ENCODE results near the gene COL15A1.

The COL15A1 gene

DNA sequence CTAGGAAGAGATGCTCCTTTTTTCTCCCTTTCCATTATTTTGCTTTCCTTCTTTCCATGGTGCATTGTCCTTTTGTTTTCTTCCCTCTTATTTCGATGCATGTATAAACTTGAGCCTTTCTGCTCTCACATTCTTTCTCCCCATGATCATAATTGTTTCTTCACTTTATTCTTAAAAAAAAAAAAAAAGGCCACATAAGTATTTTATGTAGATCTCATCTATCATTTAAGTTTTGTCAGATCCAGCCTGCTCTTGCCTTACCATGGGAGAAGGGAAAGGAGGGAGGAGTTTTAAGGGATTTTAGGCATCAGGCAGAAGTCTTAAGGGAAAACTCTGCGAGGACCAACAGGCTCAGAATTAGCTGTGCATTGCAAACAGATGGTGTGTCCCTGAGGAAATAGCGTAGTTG, 172.3 kb downstream of the COL15A1 start:
- no peaks in the 10 kb centered on the region for H3K9me3 Mint-ChIP-seq
- H3K36me3 Mint-ChIP-seq (ENCODE audit: low read depth) = peaks cover 23% of the 10 kb centered on the region
- H3K4me1 Mint-ChIP-seq = peaks cover 48% of the 10 kb centered on the region
- H3K27me3 Mint-ChIP-seq (ENCODE audit: low read depth, poor library complexity) = peaks cover 3% of the 10 kb centered on the region
- no peak overlapping the region for H3K4me3 Mint-ChIP-seq
- TF ChIP-seq, protein P1, sequence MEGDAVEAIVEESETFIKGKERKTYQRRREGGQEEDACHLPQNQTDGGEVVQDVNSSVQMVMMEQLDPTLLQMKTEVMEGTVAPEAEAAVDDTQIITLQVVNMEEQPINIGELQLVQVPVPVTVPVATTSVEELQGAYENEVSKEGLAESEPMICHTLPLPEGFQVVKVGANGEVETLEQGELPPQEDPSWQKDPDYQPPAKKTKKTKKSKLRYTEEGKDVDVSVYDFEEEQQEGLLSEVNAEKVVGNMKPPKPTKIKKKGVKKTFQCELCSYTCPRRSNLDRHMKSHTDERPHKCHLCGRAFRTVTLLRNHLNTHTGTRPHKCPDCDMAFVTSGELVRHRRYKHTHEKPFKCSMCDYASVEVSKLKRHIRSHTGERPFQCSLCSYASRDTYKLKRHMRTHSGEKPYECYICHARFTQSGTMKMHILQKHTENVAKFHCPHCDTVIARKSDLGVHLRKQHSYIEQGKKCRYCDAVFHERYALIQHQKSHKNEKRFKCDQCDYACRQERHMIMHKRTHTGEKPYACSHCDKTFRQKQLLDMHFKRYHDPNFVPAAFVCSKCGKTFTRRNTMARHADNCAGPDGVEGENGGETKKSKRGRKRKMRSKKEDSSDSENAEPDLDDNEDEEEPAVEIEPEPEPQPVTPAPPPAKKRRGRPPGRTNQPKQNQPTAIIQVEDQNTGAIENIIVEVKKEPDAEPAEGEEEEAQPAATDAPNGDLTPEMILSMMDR (IDR thresholded peaks at IDR 0.05) = no peak
- no peak for DNase-seq
- peak overlapping the region; percentile 1 for H3K27ac Mint-ChIP-seq

DNA sequence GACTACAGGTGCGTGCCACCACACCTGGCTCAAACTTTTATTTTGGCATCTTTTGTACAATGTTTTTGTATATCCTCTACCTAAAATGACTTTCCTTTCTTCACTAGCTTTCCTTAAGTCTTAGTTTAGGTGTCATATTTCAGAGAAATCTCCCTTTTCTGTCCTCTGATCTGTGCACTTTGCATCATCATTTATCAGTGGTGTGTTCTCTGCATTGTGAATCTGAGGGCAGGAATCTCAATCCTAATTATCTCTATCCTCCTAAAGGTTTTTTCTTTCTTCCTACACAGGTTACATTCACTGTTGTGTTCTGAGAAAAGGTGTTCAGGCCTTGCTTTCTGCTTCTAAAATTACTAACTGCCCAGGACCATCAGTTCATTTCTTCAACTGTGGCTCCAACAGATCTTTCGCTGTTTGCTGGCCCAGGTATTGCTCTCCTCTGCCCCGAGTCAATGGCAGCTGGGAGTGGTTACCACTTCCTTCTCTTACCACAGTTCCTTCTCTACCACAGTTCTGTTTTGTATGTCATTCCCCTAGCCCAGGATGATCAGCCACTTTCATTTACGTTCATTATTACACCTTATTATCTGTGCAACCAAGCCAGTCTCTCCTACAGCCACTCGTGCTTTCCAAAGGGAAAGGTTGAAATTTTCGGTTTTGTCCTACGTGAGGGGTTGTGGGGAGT, 175.2 kb downstream of the COL15A1 start:
- H3K9me3 Mint-ChIP-seq = no peaks in the 10 kb centered on the region
- peak overlapping the region; percentile 1 for H3K27ac Mint-ChIP-seq
- H3K4me1 Mint-ChIP-seq = peaks cover 29% of the 10 kb centered on the region
- DNase-seq = no peak
- no peak overlapping the region for H3K4me3 Mint-ChIP-seq
- TF ChIP-seq, protein P1 (IDR thresholded peaks at IDR 0.05) = no peak
- peaks cover 3% of the 10 kb centered on the region for H3K27me3 Mint-ChIP-seq (ENCODE audit: low read depth, poor library complexity)
- H3K36me3 Mint-ChIP-seq (ENCODE audit: low read depth) = peaks cover 24% of the 10 kb centered on the region

DNA sequence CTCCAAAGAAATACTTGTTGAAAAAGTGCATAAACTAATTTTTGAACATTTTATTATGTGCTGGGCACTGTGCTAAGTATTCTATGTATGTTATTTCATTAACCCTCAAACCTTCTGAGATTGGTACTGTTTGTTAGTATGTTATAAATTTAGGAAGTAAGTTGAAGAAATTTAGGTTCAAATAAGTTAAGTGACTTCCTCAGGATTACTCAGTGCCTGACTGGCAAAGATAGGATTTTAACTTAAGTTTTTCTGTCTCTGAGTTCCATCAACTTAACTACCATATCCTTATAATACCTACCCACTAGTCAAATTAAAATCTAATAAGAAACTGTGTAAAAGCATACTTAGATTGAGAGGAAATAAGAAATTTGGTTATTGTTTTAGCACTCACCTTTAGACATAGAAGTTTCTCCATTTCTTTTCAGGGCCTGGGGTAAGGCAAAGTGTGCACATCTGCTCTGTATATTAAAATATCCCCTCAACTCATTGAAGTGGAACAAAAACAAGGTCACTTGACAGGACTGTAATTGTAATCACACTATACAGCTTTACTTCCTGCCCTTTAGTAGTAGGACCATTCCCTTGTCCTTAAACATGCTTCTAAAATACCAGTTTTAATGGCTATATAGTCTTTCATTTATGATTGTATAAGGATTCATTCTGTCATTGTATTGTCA, 176.4 kb downstream of the COL15A1 start:
- H3K36me3 Mint-ChIP-seq (ENCODE audit: low read depth) = peaks cover 35% of the 10 kb centered on the region
- DNase-seq = no peak
- TF ChIP-seq, protein P1 (IDR thresholded peaks at IDR 0.05) = no peak
- peaks cover 3% of the 10 kb centered on the region for H3K27me3 Mint-ChIP-seq (ENCODE audit: low read depth, poor library complexity)
- H3K9me3 Mint-ChIP-seq = peaks cover 9% of the 10 kb centered on the region
- H3K4me3 Mint-ChIP-seq = no peak overlapping the region
- no peak overlapping the region for H3K27ac Mint-ChIP-seq
- peaks cover 29% of the 10 kb centered on the region for H3K4me1 Mint-ChIP-seq
